HG03457 (cell line): ENCODE measurements around the gene TMSB10.
"Not testable (repeated sequence)": the region's sequence is repeated elsewhere in the genome, so short reads cannot be mapped to it uniquely, and the experiment has no call there.

Source experiments
- ATAC-seq: cut with Tn5 transposase; IDR thresholded peaks from one replicate; pipeline ENCODE4 v1.9.1; 2021; ENCODE audit warnings: moderate number of reproducible peaks; ENCODE audit not compliant: unreplicated experiment

TMSB10 gene

GRCh38 chr2:84905181-84906107 is at the start of gene TMSB10:
TMSB10 (plus strand) TSS chr2:84905656.
- peak; percentile 56 for ATAC-seq

- ATAC-seq = no peak
Observed at GRCh38 chr2:84855731-84856130, 49.7 kb upstream of the TMSB10 start.

DNA sequence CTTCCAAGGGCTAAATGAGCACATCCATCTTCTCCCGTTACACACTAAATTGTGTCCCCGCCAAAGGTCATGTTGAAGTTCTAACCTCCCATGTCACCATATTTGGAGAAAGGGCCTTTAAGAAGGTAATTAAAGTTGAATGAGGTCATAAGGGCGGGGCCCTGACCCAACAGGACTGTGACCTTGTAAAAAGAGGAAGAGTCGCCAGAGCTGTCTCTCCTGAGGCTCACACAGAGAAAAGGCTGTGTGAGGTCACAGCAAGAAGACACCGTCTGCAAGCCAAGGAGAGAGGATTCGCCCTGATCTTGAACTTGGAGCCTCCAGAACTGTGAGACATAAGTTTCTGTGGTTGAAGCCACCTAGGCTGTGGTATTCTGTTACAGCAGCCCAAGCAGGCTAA is 48.7 kb upstream of the TMSB10 start:
- no peak for ATAC-seq

- no peak for ATAC-seq
Observed at GRCh38 chr2:84857566-84857965, 47.9 kb upstream of the TMSB10 start.

DNA sequence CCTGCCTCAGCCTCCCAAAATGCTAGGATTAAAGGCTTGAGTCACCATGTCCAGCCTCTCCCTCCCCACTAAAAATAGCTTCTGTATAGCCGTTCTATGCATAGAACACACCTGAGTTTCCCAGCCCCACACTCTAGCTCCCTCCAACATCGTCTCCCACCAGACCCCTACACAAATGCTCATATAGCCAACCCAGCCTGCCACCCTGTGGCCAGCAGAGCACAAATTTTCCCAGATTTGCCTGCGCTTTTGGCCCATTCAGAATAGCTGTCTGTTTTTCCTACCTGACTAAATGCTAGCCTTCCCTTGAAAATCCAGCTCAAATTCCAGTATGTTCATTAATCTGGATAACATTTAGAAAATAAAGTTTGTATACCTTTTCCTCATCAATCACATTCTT is 47.3 kb upstream of the TMSB10 start:
- ATAC-seq = no peak

DNA sequence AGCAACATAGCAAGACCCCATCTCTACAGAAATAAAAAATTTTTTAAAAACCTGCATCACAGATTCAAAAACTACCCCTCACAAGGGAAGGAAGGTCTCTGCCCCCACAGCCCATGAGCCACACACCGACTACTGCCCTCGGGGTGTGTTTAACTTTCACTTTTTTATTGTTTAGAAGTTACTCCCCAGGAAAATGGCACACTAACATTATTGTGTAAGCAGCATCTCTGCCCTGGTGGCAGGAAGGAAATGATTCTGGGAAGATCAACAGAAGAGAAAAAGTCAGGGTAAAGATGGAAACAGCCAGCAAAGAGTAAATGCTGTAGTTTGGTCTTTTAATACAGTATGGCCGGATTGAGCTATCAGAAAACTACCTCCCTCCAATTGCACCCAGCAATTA is 46.5 kb upstream of the TMSB10 start:
- ATAC-seq = no peak

DNA sequence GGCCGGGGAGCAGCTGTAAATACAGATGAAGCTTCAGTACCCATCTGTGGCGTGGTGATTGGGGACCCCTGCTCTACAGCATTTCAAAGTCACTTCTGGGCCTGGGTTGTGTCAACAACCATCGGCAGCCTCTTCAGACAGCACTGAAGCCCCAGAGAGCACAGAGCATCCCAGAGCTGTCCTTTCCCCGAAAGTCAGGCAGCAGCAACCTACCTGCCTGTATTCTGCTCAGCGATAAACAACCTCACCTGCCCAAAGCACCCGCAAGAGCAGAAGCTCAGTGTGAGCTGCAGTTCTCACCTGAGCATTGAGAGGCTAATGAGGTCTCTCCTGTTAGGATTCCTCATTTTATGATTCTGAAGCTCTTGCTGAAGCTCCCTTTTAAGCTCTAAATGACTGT is 43.9 kb upstream of the TMSB10 start:
- no peak for ATAC-seq

- no peak for ATAC-seq
Observed at GRCh38 chr2:84862006-84862405, 43.5 kb upstream of the TMSB10 start.

GRCh38 chr2:84865181-84865783 is 40.2 kb upstream of the TMSB10 start:
- no peak for ATAC-seq

DNA sequence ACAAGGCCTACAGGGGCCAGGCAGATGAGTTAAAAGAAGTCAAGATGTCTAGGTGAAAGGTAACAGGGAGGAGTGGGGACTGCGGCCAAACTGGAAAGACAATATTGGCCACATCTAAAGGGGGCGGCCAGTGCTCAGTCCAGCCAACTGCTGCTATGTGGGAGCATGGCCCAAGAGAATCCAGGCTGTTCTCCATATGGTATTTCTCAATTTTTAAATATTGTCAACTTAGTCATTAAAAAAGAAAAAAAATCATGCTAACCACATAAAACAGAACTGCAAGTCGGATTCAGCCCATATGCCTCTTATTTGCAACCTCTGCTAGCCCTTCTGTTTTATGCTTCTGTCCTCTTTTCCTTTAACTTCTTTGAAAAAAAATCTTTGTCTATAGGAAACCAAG is 39.3 kb upstream of the TMSB10 start:
- no peak for ATAC-seq

- not testable (repeated sequence) for ATAC-seq
Observed at GRCh38 chr2:84868327-84868726, 37.1 kb upstream of the TMSB10 start.

GRCh38 chr2:84870306-84870705 is 35.1 kb upstream of the TMSB10 start:
- ATAC-seq = no peak

DNA sequence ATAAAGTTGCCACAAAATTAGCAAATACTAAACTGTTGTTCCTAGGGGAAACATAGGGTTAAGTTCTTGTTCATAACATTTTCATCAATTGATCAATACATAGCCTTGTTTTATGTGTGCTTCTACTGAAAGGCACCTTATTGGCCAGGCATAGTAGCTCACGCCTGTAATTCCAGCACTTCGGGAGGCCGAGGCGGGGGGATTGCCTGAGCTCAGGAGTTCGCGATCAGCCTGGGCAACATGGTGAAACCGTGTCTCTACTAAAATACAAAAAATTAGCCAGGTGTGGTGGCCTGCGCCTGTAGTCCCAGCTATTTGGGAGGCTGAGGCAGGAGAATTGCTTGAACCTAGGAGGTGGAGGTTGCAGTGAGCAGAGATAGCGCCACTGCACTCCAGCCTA is 32.8 kb upstream of the TMSB10 start:
- not testable (repeated sequence) for ATAC-seq

DNA sequence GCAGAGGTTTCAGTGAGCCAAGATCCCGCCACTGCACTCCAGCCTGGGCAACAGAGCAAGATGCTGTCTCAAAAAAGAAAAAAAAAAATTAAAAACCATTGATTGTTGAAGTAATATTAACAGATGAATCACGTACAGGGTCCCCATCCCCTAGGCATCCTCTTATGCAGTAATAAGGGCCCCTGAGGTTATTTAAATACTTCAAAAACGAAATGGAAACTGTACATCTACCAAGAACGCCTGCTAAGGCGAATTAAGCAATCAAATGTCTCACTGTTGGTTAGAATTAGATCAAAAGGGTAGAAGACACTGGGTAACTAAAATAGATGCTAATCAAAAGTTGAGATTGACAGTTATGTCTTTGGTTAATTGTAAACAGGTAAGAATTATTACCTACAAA is 32.1 kb upstream of the TMSB10 start:
- ATAC-seq = no peak

DNA sequence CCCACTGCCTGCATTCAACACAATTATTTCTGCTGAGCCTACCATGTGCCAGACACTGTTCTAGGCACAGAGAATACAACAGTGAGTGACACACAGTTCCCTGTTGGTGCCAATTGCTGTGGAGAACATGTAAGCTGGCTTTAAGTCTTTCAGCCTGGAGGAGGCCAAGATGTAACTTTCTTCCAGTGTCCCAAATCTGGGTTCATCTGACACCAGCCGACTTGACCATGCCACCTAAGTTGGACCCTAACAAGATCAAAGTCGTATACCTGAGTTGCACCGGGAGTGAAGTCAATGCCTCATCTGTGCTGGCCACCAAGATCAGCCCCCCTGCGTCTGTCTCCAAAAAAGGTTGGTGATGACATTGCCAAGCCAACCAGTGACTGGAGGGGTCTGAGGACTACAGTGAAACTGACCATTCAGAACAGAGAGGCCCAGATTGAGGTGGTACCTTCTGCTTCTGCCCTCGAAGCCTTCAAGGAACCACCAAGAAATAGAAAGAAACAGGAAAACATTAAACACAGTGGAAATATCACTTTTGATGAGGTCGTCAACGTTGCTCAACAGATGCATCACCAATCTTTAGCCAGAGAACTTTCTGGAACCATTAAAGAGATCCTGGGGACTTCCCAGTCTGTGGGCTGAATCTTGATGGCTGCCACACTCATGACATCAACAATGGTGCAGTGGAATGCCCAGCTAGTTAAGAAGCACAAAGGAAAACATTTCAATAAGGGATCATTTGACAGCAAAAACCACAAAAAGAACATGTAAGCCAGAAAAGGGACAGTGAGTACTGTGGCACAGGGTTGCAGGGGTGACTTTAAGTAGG is 30.9 kb upstream of the TMSB10 start:
- no peak for ATAC-seq

DNA sequence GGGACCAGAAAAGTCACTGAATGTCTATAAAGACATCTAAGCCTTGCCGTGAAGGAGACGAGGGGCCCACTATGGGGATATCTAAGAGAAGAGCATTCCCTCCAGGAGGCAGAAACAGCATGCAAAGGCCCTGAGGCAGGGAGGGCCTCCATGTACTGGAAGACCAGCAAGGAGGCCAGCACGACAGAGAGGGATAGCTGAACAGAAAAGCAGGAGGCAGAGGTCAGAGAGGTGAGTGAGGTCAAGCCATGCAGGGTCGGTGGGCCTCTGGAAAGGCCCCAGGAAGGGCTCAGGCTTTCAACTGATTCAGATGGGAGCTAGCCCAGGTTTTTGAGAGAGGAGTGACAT is 30.3 kb upstream of the TMSB10 start:
- ATAC-seq = no peak

GRCh38 chr2:84875619-84876018 is 29.8 kb upstream of the TMSB10 start:
- ATAC-seq = not testable (repeated sequence)

DNA sequence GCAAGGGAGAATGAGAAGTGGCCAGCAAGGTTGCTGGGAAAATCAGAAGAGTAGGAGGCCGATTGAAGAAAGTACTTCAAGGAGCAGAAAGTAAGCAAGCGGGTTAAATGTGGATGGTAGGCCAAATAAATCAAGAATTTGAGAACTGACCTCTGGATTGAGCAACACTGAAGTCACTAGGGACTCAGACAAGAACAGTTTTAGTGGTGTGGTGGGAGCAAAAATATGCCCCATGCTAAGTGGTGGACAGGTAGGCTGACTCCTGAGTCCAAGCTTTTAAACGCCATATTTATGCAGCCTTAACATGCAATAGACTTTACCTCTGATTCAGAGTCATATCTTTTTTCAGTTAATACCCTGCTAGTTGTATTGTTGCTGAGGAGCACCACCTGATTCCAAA is 29.1 kb upstream of the TMSB10 start:
- no peak for ATAC-seq

DNA sequence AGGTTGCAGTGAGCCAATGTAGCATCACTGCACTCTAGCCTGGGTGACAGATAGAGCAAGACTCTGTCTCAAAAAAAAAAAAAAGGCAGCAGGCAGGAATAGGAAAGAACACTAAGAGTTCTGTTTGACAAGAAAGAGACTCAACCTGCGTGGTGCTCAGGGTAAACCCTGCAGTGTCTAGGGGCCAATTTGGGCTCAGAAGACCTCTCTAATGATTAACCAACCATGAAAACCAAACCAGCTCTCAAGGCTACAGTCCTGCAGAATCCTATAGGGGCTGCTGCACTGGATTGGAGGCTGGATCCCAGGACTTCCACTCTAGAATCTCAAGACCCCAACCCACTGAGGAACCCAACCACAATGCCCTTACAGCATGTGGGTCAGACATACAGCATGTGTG is 27.0 kb upstream of the TMSB10 start:
- ATAC-seq = no peak

GRCh38 chr2:84878896-84879583 is 26.4 kb upstream of the TMSB10 start:
- ATAC-seq = no peak
